Glomerular endothelial cell (primary cell): ENCODE data around the gene AHCYL1. TPM values are rescaled to one million over a fixed set of nuclear protein-coding genes. Genes with fewer than 3 reads are reported as not detected.

Source experiments
- DNase-seq: peaks from one replicate; pipeline ENCODE4 v3.0.0-alpha.2; 2011; ENCODE audit warnings: low read depth, low spot score; ENCODE audit errors: extremely low read depth
- total RNA-seq: library from RNA; depleted of rRNA; stranded (reverse); fragments of >200 nt; gene quantifications from 2 replicates; pipeline ENCODE4 v1.2.3, GENCODE V29; 2015

Gene AHCYL1
- total RNA-seq, 1 donor from 2014 or later: 51.6 TPM

- DNase-seq: peak; percentile 92
These were observed 50.1 kb downstream of the AHCYL1 start, which contains the start of gene STRIP1 for GRCh38 chr1:110034451-110035235. STRIP1 (plus strand) TSS chr1:110034624; CDS start chr1:110034638, 14 bp downstream.

GRCh38 chr1:110035236-110035752, 50.7 kb downstream of the AHCYL1 start:
- no peak for DNase-seq

GRCh38 chr1:110038271-110038670, 53.7 kb downstream of the AHCYL1 start:
- DNase-seq: no peak

- DNase-seq: no peak
These were observed 55.1 kb downstream of the AHCYL1 start for GRCh38 chr1:110039641-110040040.

GRCh38 chr1:110040548-110040947, 56.0 kb downstream of the AHCYL1 start:
- DNase-seq: no peak

- no peak for DNase-seq
These were observed 58.5 kb downstream of the AHCYL1 start for GRCh38 chr1:110043016-110043415.

- DNase-seq: no peak
These were observed 62.9 kb downstream of the AHCYL1 start for GRCh38 chr1:110047463-110047862.

GRCh38 chr1:110048240-110048639, 63.7 kb downstream of the AHCYL1 start:
- no peak for DNase-seq

- no peak for DNase-seq
These were observed 64.5 kb downstream of the AHCYL1 start for GRCh38 chr1:110048923-110049601.

GRCh38 chr1:110049801-110050601, 65.4 kb downstream of the AHCYL1 start:
- no peak for DNase-seq

GRCh38 chr1:110050602-110051261, 66.2 kb downstream of the AHCYL1 start:
- no peak for DNase-seq

- DNase-seq: no peak
These were observed 66.7 kb downstream of the AHCYL1 start for GRCh38 chr1:110051262-110051648.

GRCh38 chr1:110053552-110054428, 69.2 kb downstream of the AHCYL1 start:
- DNase-seq: no peak

- DNase-seq: no peak
These were observed 71.1 kb downstream of the AHCYL1 start for GRCh38 chr1:110055493-110056284.

- no peak for DNase-seq
These were observed 71.7 kb downstream of the AHCYL1 start for GRCh38 chr1:110056285-110056683.

GRCh38 chr1:110056776-110057175, 72.2 kb downstream of the AHCYL1 start:
- no peak for DNase-seq

GRCh38 chr1:110057963-110058518, 73.5 kb downstream of the AHCYL1 start:
- DNase-seq: no peak

GRCh38 chr1:110058591-110058990, 74.0 kb downstream of the AHCYL1 start:
- no peak for DNase-seq
